Stimulated activated CD8-positive, alpha-beta memory T cell treated with anti-CD3 and anti-CD28 coated beads, Interleukin-12 subunit alpha, Interleukin-12 subunit beta, amount 100 ng/mL, for 24 hours (primary cell): ENCODE measurements around the gene AKAP1.

Experiments used
- DNase-seq: peaks from one replicate; pipeline ENCODE4 v3.0.0-alpha.2; 2020; ENCODE audit errors: extremely low read depth

The AKAP1 gene

GRCh38 chr17:57084802-57085447 is at the start of gene AKAP1:
TSS of gene AKAP1 (plus strand) at chr17:57085246. CDS start at chr17:57105465, 20,219 bp downstream.
- peak; percentile 80 for DNase-seq

- no peak for DNase-seq
These were observed 49.0 kb upstream of the AKAP1 start for GRCh38 chr17:57035971-57036481.

GRCh38 chr17:57037411-57037810 is 47.6 kb upstream of the AKAP1 start:
- DNase-seq = no peak

- no peak for DNase-seq
These were observed 46.6 kb upstream of the AKAP1 start for GRCh38 chr17:57038486-57038885.

- no peak for DNase-seq
These were observed 44.5 kb upstream of the AKAP1 start for GRCh38 chr17:57040571-57040970.

- no peak for DNase-seq
These were observed 41.8 kb upstream of the AKAP1 start for GRCh38 chr17:57043276-57043675.

GRCh38 chr17:57044976-57045867 is 39.8 kb upstream of the AKAP1 start:
- DNase-seq = no peak

- no peak for DNase-seq
These were observed 39.0 kb upstream of the AKAP1 start for GRCh38 chr17:57045868-57046704.

GRCh38 chr17:57046749-57047148 is 38.3 kb upstream of the AKAP1 start:
- no peak for DNase-seq

- DNase-seq = no peak
These were observed 37.0 kb upstream of the AKAP1 start for GRCh38 chr17:57048096-57048495.

GRCh38 chr17:57050306-57050705 is 34.7 kb upstream of the AKAP1 start:
- DNase-seq = no peak

- no peak for DNase-seq
These were observed 33.1 kb upstream of the AKAP1 start for GRCh38 chr17:57051886-57052361.

GRCh38 chr17:57062865-57063264 is 22.2 kb upstream of the AKAP1 start:
- DNase-seq = no peak

GRCh38 chr17:57067162-57067561 is 17.9 kb upstream of the AKAP1 start:
- no peak for DNase-seq

GRCh38 chr17:57067781-57068180 is 17.3 kb upstream of the AKAP1 start:
- no peak for DNase-seq

GRCh38 chr17:57068222-57068658 is 16.8 kb upstream of the AKAP1 start:
- DNase-seq = no peak

GRCh38 chr17:57068707-57069106 is 16.3 kb upstream of the AKAP1 start:
- no peak for DNase-seq

GRCh38 chr17:57071991-57072944 is 12.8 kb upstream of the AKAP1 start:
- DNase-seq = no peak

- DNase-seq = no peak
These were observed 11.4 kb upstream of the AKAP1 start for GRCh38 chr17:57073626-57074025.

GRCh38 chr17:57075193-57075592 is 9.9 kb upstream of the AKAP1 start:
- DNase-seq = no peak

- no peak for DNase-seq
These were observed 9.3 kb upstream of the AKAP1 start for GRCh38 chr17:57075785-57076184.
